NCI-H2171 (cell line): Measurements from ENCODE around the gene TPGS1.

ENCODE experiments used
- DNase-seq: peaks from one replicate; lab custom pipeline; 2025; lab: John Stamatoyannopoulos, UW

Gene TPGS1

DNA sequence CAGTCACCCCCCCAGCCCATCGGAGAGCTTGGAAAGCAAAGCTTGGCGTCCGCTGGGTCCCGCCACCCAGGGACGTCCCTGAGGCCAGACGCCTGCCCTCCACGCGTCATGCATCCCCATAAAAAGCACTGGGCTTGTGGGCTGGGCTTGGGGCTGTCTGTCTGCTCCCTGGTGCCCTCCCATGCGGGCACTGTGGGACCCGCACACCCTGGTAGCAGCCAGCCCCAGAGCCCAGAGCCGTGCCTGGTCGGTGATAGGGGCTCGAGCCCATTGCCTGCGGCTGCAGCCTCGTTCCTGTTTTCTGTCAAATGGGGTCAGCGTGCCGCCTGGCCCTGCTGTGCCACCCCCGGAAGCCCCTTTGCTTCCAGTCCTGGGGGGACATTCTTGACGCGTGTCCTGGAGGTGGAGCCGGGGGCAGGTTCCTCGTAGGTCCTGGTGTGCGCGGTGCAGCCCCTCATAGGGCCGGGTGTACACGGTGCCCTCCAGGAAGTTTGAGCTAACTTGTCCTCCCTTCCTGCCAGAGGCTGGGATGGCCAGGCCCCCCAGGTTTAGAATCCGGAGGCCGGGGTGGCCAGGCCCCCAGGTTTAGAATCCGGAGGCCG lies 32.2 kb downstream of the TPGS1 start:
- DNase-seq: no peak

- DNase-seq: no peak
These were observed 33.8 kb downstream of the TPGS1 start for GRCh38 chr19:540867-541637.

- no peak for DNase-seq
These were observed 34.4 kb downstream of the TPGS1 start for GRCh38 chr19:541699-542098.

- no peak for DNase-seq
These were observed 35.0 kb downstream of the TPGS1 start for GRCh38 chr19:542173-542866.

GRCh38 chr19:543910-544608 lies 36.8 kb downstream of the TPGS1 start, which contains the start of gene GZMM:
Gene GZMM, plus strand, starts transcription at chr19:544053. Its CDS starts 19 bp downstream, at chr19:544072.
- no peak for DNase-seq

DNA sequence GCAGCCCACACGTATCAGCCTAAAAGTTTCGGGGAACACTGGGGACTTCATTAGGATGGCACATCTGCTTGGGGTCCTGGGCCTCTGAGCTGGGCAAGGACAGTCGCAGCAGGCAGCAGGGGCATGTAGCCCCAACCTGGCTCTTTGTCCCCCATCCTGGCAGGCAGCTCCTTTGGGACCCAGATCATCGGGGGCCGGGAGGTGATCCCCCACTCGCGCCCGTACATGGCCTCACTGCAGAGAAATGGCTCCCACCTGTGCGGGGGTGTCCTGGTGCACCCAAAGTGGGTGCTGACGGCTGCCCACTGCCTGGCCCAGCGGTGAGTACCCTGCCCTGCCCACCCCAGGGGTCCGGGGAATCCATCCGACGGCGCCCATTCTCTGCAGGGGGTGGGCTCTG lies 39.8 kb downstream of the TPGS1 start:
- DNase-seq: no peak

GRCh38 chr19:547836-548720 lies 40.8 kb downstream of the TPGS1 start:
- DNase-seq: no peak

GRCh38 chr19:548886-549830 lies 41.9 kb downstream of the TPGS1 start:
- no peak for DNase-seq

- no peak for DNase-seq
These were observed 47.5 kb downstream of the TPGS1 start for GRCh38 chr19:554817-555216.

DNA sequence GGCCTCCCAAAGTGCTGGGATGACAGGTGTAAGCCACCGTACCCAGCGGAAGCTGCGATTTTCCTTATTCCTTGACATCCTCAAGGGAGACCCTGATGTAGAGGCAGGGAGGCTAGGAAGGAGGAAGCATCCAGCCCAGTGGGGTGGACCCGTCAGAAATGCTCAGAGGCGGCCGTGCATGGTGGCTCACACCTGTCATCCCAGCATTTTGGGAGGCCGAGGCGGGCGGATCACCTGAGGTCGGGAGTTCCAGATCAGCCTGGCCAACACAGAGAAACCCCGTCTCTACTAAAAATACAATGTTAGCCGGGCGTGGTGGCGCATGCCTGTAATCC lies 48.1 kb downstream of the TPGS1 start:
- no peak for DNase-seq

- no peak for DNase-seq
These were observed 49.5 kb downstream of the TPGS1 start for GRCh38 chr19:556611-557382.

DNA sequence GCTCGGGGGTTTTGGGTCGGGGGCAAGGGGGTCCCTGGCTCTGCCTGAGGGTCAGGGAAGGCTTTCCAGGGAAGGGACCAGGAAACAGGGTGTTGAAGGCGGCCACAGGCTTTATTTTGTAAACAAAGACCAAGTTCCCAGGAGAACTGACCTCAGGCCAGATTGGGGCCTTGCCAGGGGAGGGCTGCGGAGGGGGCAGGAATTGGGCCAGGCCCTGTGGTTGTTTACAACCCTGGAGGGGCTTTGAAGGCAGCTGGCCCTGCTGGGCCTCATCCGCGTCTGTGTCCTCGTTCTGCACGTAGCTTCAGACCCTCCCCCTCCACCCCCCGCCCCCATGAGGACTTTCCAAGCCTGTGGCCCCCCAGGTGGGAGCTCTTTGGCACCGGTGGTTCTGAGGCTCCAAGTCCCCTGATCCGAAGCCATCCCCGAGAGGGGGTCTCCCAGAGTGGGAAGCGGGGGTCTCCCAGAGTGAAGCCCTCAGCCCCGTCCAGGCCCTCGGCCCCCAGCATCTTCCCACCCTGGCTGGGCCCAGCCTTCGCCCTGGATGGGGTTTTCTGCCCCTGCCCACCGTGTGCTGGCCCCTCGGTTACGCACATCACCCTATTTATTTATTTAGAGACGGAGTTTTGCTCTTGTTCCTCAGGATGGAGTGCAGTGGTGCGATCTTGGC lies 51.6 kb downstream of the TPGS1 start:
- no peak for DNase-seq

DNA sequence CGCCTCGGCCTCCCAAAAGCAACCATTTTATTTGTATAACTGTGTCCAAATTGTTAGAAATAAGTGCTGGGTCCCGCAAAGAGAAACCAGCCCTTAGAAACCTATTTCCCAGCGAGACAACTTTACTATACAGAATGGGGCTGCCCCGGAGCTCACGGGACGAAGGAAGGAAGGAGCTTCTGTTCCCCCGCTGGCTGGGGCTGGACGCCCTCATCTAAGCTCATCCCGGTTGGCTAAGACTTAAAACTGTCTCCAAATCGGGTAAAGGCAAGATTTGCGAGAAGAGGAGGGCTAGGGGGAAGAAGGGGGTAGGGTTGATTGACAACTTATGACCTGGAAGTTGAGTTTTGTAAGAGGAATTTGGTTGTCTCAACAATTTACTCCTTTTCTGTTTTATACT lies 52.8 kb downstream of the TPGS1 start:
- no peak for DNase-seq

GRCh38 chr19:566403-566802 lies 59.1 kb downstream of the TPGS1 start:
- no peak for DNase-seq

DNA sequence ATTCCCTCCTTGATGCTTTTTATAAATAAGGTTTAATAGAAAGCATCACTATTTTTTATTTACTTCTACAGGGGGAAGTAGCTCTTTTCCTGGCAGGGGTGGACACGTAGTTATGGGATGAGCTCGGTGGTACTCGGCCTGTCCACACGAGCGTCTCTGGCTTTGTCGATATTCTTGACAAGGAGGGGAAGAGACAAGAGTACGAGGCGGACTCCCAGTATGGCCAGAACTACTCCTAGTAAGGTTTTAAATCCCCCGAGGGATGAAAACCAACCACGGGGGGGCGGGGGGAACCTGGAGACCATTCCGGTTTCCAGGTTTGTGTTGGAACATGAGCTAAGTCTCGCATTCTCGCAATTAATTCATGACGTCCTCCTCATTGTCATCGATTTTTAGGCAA lies 59.5 kb downstream of the TPGS1 start:
- DNase-seq: no peak

- DNase-seq: no peak
These were observed 60.1 kb downstream of the TPGS1 start for GRCh38 chr19:567296-567900.
